Tibial nerve (tissue), 4 donors: ENCODE measurements around the gene AUH.

Experiments used
- EP300 ChIP-seq, 2 donors: sonication (generic); formaldehyde crosslinking; IDR thresholded peaks; one replicate each; pipeline ENCODE4 v1.6.1; 2017; ENCODE audit warnings: antibody characterized with exemption in 2 of 2, mild to moderate bottlenecking in 1 of 2
- POLR2A ChIP-seq, 2 donors: fragments of 450-650 bp; IDR thresholded peaks; one replicate each; pipeline ENCODE4 v1.6.1; 2017; ENCODE audit warnings: antibody characterized with exemption in 2 of 2, mild to moderate bottlenecking in 2 of 2, moderate library complexity in 2 of 2
- TF ChIP-seq, protein P1 (sequence below), 5 experiments: fragments of 200-600 bp in 3 of 5; fragments of 450-650 bp in 2 of 5; sonication (generic) in 3 of 5; IDR thresholded peaks; one replicate each; pipeline ENCODE4 v1.5.1; 2016 to 2019; ENCODE audit warnings: antibody characterized with exemption in 5 of 5, mild to moderate bottlenecking in 3 of 5, moderate library complexity in 2 of 5

DNA sequence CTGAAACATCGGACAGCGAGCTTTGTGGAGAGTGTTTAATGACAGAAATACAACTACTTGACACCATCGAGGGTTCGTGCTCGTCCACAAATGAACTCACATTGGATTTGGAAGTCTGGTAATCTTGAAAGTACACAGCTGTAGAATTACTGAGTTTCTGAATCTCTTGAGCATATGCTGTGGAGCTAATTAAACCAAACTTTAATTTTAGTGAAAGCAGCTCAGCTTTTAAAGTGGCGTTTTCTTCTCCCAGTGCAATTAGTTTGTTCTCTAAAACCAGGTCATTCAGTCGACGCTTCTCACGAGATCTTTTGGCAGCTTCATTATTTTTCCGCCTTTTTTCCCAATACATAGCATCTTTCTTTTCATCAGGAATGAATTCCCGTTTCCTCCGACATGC is 48.4 kb upstream of the AUH start:
- TF ChIP-seq, protein P1, sequence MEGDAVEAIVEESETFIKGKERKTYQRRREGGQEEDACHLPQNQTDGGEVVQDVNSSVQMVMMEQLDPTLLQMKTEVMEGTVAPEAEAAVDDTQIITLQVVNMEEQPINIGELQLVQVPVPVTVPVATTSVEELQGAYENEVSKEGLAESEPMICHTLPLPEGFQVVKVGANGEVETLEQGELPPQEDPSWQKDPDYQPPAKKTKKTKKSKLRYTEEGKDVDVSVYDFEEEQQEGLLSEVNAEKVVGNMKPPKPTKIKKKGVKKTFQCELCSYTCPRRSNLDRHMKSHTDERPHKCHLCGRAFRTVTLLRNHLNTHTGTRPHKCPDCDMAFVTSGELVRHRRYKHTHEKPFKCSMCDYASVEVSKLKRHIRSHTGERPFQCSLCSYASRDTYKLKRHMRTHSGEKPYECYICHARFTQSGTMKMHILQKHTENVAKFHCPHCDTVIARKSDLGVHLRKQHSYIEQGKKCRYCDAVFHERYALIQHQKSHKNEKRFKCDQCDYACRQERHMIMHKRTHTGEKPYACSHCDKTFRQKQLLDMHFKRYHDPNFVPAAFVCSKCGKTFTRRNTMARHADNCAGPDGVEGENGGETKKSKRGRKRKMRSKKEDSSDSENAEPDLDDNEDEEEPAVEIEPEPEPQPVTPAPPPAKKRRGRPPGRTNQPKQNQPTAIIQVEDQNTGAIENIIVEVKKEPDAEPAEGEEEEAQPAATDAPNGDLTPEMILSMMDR (IDR thresholded peaks at IDR 0.05): no peak
- TF ChIP-seq POLR2A (IDR thresholded peaks at IDR 0.05) (no peak), EP300 (IDR thresholded peaks at IDR 0.05) (no peak)
